Measurements from ENCODE around the gene PICK1. TPM values are rescaled to one million over a fixed set of nuclear protein-coding genes. Genes with fewer than 3 reads are reported as not detected.
"Not testable (repeated sequence)": the region's sequence is repeated elsewhere in the genome, so short reads cannot be mapped to it uniquely, and the experiment has no call there.

Gene PICK1
- total and polyA plus RNA-seq, 4 donors = 5.8 to 25.8 (median 13.1) TPM

DNA sequence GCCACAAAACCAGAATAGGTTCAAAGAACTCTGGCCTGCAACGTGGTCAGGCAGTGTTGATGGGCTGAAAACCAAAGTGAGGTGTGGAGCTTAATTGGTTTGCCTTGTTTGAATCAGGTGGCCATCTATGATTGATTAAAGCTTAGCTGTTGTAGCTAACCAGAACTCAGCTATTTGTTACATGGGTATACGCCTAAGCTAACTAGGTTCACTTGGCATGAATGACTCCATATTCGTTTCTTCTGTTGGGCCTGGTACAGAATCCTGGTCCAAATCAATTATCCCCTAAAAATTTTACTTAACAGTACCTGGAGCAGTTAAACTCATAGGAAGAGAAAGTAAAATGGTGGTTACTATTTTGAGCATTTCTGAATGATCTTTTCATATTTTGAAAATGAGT is 61.0 kb downstream of the PICK1 start:
- Histone ChIP-seq H3K9me3 (ENCODE audit: control insufficient read depth in 4 of 4, low read length in 3 of 4) (no peaks in the 10 kb centered on the region), H3K4me3 (ENCODE audit: low read depth in 1 of 3, low read length in 3 of 3) (no peak overlapping the region), H3K27me3 (ENCODE audit: control insufficient read depth in 4 of 4, insufficient read depth in 4 of 4, low read length in 3 of 4) (no peaks in the 10 kb centered on the region), H3K36me3 (ENCODE audit: control insufficient read depth in 4 of 4, insufficient read depth in 3 of 4, low read depth in 1 of 4, low read length in 3 of 4) (peaks cover 0 to 2% (median 0%) of the 10 kb centered on the region in 4 donors), H3K4me1 (ENCODE audit: control insufficient read depth in 4 of 4, insufficient read depth in 4 of 4, low read length in 3 of 4) (peaks cover 0 to 5% (median 0%) of the 10 kb centered on the region in 4 donors), H3K27ac (ENCODE audit: low read depth in 1 of 2, low read length in 2 of 2) (no peak overlapping the region), H3K9ac (ENCODE audit: low read depth in 1 of 2, low read length in 2 of 2) (no peak overlapping the region)
- TF ChIP-seq, protein P1, sequence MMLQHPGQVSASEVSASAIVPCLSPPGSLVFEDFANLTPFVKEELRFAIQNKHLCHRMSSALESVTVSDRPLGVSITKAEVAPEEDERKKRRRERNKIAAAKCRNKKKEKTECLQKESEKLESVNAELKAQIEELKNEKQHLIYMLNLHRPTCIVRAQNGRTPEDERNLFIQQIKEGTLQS (IDR thresholded peaks at IDR 0.05) = no peak
- TF ChIP-seq, protein P2, sequence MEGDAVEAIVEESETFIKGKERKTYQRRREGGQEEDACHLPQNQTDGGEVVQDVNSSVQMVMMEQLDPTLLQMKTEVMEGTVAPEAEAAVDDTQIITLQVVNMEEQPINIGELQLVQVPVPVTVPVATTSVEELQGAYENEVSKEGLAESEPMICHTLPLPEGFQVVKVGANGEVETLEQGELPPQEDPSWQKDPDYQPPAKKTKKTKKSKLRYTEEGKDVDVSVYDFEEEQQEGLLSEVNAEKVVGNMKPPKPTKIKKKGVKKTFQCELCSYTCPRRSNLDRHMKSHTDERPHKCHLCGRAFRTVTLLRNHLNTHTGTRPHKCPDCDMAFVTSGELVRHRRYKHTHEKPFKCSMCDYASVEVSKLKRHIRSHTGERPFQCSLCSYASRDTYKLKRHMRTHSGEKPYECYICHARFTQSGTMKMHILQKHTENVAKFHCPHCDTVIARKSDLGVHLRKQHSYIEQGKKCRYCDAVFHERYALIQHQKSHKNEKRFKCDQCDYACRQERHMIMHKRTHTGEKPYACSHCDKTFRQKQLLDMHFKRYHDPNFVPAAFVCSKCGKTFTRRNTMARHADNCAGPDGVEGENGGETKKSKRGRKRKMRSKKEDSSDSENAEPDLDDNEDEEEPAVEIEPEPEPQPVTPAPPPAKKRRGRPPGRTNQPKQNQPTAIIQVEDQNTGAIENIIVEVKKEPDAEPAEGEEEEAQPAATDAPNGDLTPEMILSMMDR (IDR thresholded peaks at IDR 0.05; ENCODE audit: low read depth, low read length, missing input control) = no peak
- TF ChIP-seq JUND (IDR thresholded peaks at IDR 0.05) (no peak), EGR1 (IDR thresholded peaks at IDR 0.05; ENCODE audit: low read depth in 2 of 2) (no peak)
- 93% methylated on average over 3 of the region's 3 CpGs for WGBS
- no peak for DNase-seq (ENCODE audit: low spot score)

DNA sequence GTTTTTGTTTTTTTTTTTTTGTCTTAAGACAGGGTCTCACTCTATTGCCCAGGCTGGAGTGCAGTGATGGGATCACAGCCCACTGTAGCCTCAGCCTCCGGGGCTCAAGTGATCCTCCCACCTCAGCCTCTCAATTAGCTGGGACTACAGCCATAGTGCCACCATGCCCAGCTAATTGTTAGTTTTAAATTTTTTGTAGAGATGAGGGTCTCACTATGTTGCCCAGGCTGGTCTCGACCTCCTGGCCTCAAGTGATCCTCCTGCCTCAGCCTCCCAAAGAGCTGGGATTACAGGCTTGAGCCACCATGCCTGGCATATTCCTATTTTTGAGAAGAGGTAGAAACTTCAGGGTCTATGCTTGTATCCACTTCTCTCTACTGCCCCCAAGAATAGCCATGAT is 61.5 kb downstream of the PICK1 start:
- not testable (repeated sequence) for H3K27me3 ChIP-seq (ENCODE audit: control insufficient read depth in 4 of 4, insufficient read depth in 4 of 4, low read length in 3 of 4); H3K36me3 ChIP-seq (ENCODE audit: control insufficient read depth in 4 of 4, insufficient read depth in 3 of 4, low read depth in 1 of 4, low read length in 3 of 4); H3K9ac ChIP-seq (ENCODE audit: low read depth in 1 of 2, low read length in 2 of 2); H3K4me1 ChIP-seq (ENCODE audit: control insufficient read depth in 4 of 4, insufficient read depth in 4 of 4, low read length in 3 of 4); H3K4me3 ChIP-seq (ENCODE audit: low read depth in 1 of 3, low read length in 3 of 3); H3K9me3 ChIP-seq (ENCODE audit: control insufficient read depth in 4 of 4, low read length in 3 of 4); DNase-seq (ENCODE audit: low spot score); H3K27ac ChIP-seq (ENCODE audit: low read depth in 1 of 2, low read length in 2 of 2)
- WGBS = 96% methylated on average over 2 of the region's 2 CpGs

DNA sequence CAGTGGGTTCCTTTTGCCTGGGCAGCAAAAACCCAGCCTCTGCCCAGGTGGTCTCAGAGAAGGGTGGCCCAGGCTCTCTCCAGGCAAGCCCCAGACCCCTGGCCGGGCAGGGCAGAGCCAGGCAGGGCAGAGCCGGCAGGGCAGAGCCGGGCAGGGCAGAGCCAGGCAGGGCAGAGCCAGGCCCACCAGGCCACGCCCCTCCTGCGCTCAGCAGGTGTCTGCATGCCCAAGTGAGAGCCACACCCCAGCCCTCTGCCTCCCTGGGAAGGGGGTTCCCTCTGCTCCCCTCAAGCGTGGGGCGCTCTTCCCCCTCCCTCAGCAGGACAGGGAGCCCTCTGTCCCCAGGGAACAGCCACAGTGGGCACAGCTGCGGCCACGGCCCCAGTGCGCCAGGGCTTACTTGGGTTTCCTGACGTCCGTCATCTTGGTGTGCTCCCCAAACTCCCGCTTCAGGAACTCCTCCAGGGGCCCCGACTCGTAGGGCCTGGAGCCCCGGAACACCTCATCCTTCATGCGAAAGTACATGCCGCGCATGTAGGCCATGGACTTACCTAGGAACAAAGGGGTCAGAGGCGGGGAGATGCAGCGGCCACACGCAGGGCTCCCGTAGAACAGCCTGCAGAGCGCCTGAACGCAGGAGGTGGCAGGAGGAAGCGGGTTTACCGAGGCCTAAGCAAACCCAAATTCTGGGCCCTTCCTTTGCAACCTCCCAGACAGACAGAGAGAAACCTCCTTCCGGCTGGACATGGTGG is 63.3 kb downstream of the PICK1 start:
- Histone ChIP-seq H3K9me3 (ENCODE audit: control insufficient read depth in 4 of 4, low read length in 3 of 4) (no peaks in the 10 kb centered on the region), H3K36me3 (ENCODE audit: control insufficient read depth in 4 of 4, insufficient read depth in 3 of 4, low read depth in 1 of 4, low read length in 3 of 4) (peaks cover 0 to 2% (median 0%) of the 10 kb centered on the region in 4 donors), H3K27ac (ENCODE audit: low read depth in 1 of 2, low read length in 2 of 2) (no peak overlapping the region), H3K4me1 (ENCODE audit: control insufficient read depth in 4 of 4, insufficient read depth in 4 of 4, low read length in 3 of 4) (no peaks in the 10 kb centered on the region), H3K27me3 (ENCODE audit: control insufficient read depth in 4 of 4, insufficient read depth in 4 of 4, low read length in 3 of 4) (no peaks in the 10 kb centered on the region), H3K4me3 (ENCODE audit: low read depth in 1 of 3, low read length in 3 of 3) (no peak overlapping the region), H3K9ac (ENCODE audit: low read depth in 1 of 2, low read length in 2 of 2) (no peak overlapping the region)
- DNase-seq (ENCODE audit: low spot score) = no peak
- no peak for TF ChIP-seq NR2F2 (IDR thresholded peaks at IDR 0.05)
- TF ChIP-seq, protein P2 (IDR thresholded peaks at IDR 0.05; ENCODE audit: low read depth, low read length, missing input control) = no peak
- TF ChIP-seq, protein P3, sequence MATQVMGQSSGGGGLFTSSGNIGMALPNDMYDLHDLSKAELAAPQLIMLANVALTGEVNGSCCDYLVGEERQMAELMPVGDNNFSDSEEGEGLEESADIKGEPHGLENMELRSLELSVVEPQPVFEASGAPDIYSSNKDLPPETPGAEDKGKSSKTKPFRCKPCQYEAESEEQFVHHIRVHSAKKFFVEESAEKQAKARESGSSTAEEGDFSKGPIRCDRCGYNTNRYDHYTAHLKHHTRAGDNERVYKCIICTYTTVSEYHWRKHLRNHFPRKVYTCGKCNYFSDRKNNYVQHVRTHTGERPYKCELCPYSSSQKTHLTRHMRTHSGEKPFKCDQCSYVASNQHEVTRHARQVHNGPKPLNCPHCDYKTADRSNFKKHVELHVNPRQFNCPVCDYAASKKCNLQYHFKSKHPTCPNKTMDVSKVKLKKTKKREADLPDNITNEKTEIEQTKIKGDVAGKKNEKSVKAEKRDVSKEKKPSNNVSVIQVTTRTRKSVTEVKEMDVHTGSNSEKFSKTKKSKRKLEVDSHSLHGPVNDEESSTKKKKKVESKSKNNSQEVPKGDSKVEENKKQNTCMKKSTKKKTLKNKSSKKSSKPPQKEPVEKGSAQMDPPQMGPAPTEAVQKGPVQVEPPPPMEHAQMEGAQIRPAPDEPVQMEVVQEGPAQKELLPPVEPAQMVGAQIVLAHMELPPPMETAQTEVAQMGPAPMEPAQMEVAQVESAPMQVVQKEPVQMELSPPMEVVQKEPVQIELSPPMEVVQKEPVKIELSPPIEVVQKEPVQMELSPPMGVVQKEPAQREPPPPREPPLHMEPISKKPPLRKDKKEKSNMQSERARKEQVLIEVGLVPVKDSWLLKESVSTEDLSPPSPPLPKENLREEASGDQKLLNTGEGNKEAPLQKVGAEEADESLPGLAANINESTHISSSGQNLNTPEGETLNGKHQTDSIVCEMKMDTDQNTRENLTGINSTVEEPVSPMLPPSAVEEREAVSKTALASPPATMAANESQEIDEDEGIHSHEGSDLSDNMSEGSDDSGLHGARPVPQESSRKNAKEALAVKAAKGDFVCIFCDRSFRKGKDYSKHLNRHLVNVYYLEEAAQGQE (IDR thresholded peaks at IDR 0.05) = no peak
- TF ChIP-seq SP1 (IDR thresholded peaks at IDR 0.05) = no peak
- 92% methylated on average over 28 of the region's 28 CpGs for WGBS

All from liver (tissue), 9 donors.